ENCODE data around the gene NPAS2. TPM values are rescaled to one million over a fixed set of nuclear protein-coding genes. Genes with fewer than 3 reads are reported as not detected.

Gene NPAS2
- total RNA-seq, 2 donors from 2014 or later: 59.5 to 59.6 TPM

GRCh38 chr2:100817388-100817985 is 2.5 kb upstream of the NPAS2 start:
- intact Hi-C loops (cut with DNase I, micrococcal nuclease): no loop called here
- DNase-seq (no peak), ATAC-seq (no peak)

- intact Hi-C loops (cut with DNase I, micrococcal nuclease): no loop called here
- no peak for DNase-seq
- peak; percentile 3 for ATAC-seq
These were observed 1.8 kb upstream of the NPAS2 start for GRCh38 chr2:100818003-100818605.

DNA sequence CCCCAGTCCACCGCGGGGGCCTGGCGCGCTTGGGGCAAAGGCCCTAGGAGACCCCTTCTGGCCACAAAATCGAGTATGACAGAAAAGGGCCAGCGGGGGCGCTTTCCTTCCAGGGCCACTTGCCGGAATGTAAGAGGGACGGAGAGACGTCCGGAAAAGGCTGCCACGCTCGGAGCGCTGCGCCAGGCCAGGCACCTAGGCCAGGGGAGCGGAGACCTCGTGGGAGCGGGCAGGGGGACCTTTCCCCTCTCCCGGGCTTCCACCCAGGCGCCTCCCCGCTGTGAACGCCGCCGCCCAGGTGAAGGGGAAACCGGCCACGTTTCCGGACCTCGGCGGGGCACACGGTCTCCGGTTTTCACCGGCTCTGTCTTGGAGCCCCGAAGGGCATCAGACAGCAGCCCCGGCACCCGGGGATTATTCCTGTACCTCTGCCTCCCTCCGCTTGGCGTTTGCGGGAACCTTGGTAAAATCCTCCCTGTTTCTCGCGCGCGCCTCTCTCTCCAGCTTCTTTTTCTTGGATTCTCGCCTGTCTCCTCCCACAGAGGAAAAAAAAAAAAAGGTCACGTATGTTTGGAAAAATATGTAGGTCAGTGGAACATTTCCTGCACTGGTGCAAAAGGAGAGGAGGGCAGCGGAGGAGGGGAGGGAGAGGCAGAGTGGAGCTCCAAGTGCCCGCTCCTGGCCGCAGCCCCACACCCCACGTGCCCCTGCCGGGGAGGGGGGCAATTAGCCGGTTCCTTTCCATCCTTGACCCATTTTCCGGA is 1.2 kb upstream of the NPAS2 start:
- intact Hi-C loops (cut with DNase I, micrococcal nuclease): no loop called here
- ATAC-seq (peak; percentile 62), DNase-seq (peak; percentile 68 to 76)

DNA sequence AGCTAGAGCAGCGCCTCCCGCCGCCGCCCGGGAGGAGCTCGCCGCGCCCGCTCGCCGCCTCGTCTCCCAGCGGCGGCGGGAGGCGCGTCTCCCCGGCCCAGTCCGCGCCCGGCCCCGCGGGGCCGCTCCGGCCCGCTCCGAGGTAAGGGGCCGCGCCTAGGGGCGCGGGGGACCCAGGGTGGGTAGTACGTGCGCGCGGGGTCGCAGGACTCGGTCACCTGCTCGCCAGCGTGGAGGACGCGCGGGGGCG is 259 bp downstream of the NPAS2 start:
- DNase-seq: no peak
- ATAC-seq: no peak
- intact Hi-C loops (cut with DNase I, micrococcal nuclease): no loop called here

- DNase-seq (peak in 1 of 2 donors; percentile 29), ATAC-seq (no peak)
- intact Hi-C loops (cut with DNase I, micrococcal nuclease): no loop called here
These were observed 750 bp downstream of the NPAS2 start for GRCh38 chr2:100820523-100821254.

- intact Hi-C loops (cut with DNase I, micrococcal nuclease): no loop called here
- ATAC-seq (no peak), DNase-seq (no peak)
These were observed 1.4 kb downstream of the NPAS2 start for GRCh38 chr2:100821255-100821910.

- ATAC-seq: no peak
- intact Hi-C loops (cut with DNase I, micrococcal nuclease): no loop called here
- DNase-seq: no peak
These were observed 1.9 kb downstream of the NPAS2 start for GRCh38 chr2:100821911-100822265.

DNA sequence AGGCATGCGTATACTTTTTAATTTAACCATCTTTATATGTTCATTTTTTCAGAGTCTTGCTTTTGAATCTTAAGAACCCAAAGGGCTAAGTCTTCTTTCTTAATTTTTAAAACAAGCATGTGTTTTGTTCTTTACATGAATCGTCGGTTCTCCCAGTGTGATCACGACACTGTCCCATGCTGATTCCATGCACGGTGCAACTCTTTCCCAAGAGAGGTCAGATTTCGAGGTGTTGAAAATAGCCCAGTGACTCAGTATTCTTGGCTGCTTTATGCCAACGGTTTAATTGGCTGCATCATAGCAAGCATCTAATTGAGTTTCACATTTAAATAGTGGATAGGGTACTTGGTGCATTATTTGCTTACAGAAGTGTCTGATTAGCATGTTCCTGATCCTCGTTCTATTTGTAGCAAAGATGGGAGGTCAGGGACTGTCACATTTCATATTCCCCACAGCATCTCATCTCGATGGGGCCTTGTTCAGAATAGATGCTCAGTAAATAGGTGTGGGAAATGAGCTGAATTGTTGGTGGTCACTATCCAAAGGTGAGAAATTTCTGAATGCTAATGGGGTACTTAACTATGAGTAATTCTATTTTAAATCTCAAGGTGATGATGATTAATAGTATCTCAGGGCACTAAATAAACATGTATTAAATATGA is 2.8 kb downstream of the NPAS2 start:
- ATAC-seq (no peak), DNase-seq (no peak)
- intact Hi-C loops (cut with DNase I, micrococcal nuclease): no loop called here

DNA sequence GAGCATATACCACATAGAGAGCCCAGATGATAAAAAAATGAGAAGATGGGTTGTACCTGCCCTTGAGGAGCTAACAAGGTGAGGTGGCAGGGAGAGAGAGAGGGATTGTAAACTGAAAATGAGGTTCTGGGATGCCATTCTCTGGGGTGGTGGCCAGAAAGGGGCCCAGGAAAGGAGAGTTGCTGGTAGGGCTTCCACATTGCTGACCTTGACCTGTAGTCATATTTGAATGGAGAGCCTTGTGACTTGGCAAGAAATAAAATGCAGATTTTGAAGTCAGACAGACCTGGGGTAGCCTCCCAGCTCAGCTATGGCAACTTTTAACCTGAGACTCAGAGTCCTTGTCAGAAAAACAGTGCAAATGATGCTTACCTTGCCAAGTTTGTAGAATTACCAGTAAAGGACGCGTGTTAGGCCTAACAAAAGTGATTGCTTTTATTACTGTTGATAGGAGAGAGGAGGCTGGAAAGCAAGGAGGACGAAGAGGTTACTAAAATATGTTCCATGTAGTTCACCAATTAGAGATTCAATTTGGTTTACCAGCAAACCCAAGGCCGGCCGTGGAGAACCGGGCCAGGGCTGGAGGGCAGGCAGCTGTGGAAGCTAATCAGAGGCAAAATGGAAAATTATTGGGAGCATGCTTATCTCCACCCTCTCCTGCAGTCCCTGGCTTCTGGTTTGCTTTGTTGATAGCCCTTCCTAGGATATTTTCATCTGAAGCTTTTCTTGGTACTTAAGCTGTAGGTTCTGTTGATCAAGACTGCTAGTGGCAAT is 3.9 kb downstream of the NPAS2 start:
- DNase-seq: no peak
- intact Hi-C loops (cut with DNase I, micrococcal nuclease): no loop called here
- ATAC-seq: no peak

- intact Hi-C loops (cut with DNase I, micrococcal nuclease): no loop called here
- ATAC-seq: no peak
- no peak for DNase-seq
These were observed 4.9 kb downstream of the NPAS2 start for GRCh38 chr2:100824842-100825241.

GRCh38 chr2:100826494-100826893 is 6.6 kb downstream of the NPAS2 start:
- no peak for ATAC-seq
- intact Hi-C loops (cut with DNase I, micrococcal nuclease): no loop called here
- DNase-seq: no peak

- ATAC-seq: no peak
These were observed 11.3 kb downstream of the NPAS2 start for GRCh38 chr2:100831158-100831750.

DNA sequence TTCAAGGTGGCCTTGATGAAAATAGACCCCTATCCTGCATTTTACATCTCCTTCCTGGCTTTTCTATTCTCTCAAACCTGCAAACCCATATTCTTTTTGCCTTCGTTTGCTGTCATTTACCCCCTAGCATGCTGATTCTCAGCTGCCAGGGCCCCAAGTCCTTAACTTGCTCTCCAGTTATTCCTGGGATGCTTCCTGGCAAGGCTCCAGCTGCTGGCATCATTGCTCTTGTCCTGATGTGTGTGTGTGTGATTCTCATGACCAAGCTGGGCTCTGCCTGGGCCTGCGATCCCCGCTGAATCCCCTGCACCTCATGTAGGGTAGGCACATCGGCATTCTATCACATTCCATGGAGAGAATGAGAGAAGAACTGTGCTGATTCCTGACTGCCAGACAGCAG is 11.9 kb downstream of the NPAS2 start:
- intact Hi-C loops (cut with DNase I, micrococcal nuclease): no loop called here
- DNase-seq (peak in 1 of 2 donors; percentile 35), ATAC-seq (no peak)

More at GRCh38 chr2:100831158-100831750, 11.3 kb downstream of the NPAS2 start:
- intact Hi-C loops (cut with DNase I, micrococcal nuclease): no loop called here
- DNase-seq: no peak

DNA sequence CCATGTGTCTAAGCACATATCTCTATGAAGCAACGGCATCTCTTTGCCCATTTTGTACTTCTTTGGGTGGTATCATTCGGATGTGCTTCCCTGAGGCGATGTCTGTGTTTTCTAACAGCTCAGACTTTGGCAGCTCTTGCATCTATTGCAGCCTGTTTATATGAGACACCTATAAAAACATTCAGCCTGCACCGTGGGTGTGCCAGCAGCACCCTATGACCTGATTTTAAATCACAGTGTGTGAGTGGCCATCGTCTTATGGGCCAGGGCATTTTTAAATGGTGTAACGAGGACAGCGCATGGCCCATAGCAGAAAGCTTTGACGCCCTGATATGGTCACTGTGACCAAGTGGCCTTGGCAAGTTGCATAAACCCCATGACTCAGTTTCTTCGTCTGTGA is 12.9 kb downstream of the NPAS2 start:
- intact Hi-C loops (cut with DNase I, micrococcal nuclease): no loop called here
- DNase-seq (peak; percentile 54 to 65), ATAC-seq (peak; percentile 98)

GRCh38 chr2:100833331-100833730 is 13.4 kb downstream of the NPAS2 start:
- intact Hi-C loops (cut with DNase I, micrococcal nuclease): no loop called here
- ATAC-seq (no peak), DNase-seq (no peak)

DNA sequence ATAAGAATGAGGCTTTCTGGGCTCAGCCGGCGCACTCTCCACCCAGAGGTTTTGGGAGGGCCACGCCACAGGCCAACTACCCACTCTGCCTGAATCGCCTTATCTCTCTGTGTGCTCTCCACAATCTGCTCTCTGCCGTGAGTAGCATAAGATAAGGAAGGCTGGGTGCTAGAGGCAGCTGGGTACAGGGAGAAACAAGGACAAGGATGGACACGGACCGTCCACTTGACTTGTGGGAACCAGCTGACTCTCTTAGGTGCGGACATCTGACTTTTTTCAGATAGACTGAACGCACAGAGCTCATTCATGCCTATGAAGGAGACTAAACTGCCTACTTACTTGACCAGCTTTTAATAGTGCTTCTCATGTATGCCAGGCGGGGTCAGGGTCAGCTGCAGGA is 14.3 kb downstream of the NPAS2 start:
- DNase-seq (no peak), ATAC-seq (no peak)

DNA sequence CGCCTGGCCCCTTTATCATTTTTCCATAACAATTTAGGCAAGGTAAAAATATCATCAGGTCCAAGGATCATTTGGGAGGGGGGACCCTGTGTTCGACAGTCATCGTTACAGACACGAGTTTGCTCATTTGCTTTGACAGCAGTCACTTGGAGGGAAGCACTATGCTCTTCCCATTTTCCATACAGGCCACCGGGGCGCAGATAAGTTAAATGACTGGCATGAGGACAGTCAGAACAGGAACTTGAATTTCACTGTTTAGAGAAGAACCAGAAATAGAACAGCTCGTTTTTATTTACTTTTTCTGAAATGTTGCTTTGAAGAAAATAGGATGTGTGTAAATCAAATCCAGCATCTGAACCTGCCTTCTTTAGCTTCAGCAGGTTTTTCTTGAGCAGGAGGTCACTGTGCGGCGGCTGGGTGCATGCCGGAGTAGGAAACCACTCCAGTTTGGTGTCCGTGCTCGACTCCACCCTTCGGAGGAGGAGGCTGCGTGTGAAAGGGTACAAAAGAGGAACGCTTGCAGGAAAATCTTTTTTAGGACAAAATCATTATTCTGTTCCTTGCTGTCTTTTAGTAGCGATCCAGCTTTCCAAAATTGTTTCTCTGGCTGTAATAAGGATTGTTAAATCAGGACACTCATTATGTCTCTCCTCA is 15.2 kb downstream of the NPAS2 start:
- DNase-seq: no peak
- intact Hi-C loops (cut with DNase I, micrococcal nuclease): no loop called here
- ATAC-seq: no peak

More for the DNA sequence above, 14.3 kb downstream of the NPAS2 start:
- intact Hi-C loops (cut with DNase I, micrococcal nuclease): no loop called here

All from left colon (tissue), 2 donors.